ENCODE data around the gene RAB23. TPM values are rescaled to one million over a fixed set of nuclear protein-coding genes. Genes with fewer than 3 reads are reported as not detected.

The RAB23 gene
- total and polyA plus RNA-seq, 4 experiments from 2014 or later: 1.3 to 1.6 (median 1.3) TPM

DNA sequence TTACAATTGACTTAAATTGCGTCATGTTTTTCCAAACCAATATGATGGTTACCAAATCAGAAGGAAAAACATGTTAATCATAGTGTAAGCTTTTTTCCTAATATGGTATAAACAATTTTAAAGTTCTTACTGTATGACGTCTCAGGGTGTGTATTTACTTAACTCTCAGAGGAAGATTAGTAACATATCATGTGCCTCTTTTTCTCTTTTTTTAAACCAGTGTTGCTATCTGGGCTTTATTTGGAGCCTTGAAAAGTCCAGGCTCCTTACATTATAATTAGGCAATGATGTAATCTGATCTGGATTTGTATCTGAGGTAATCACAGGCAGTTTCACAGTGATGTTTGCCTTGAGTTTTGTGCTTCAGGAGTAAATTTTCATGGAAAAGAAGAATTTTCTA lies 20.4 kb upstream of the RAB23 start:
- Mint-ChIP-seq H3K36me3 (no peaks in the 10 kb centered on the region), H3K4me3 (no peak overlapping the region), H3K27ac (no peak overlapping the region), H3K9me3 (peaks cover 0 to 3% (median 0%) of the 10 kb centered on the region in 8 donors), H3K27me3 (peaks cover 8 to 11% of the 10 kb centered on the region in 2 donors), H3K4me1 (no peaks in the 10 kb centered on the region)
- no peaks in the 10 kb centered on the region for H3K36me3 ChIP-seq (ENCODE audit: insufficient read depth, low read length)
- intact Hi-C loops (cut with micrococcal nuclease): no loop called here
- ChIA-PET POLR2A (ENCODE audit: partially characterized antibody) (no interaction called here), CTCF (ENCODE audit: partially characterized antibody) (no interaction called here)
- no peak for DNase-seq
- H3K4me1 ChIP-seq (ENCODE audit: insufficient read depth, low read length): no peaks in the 10 kb centered on the region
- no peak overlapping the region for H3K4me3 ChIP-seq (ENCODE audit: low read length in 2 of 2)
- no peaks in the 10 kb centered on the region for H3K27me3 ChIP-seq (ENCODE audit: insufficient read depth, low read length)
- H3K27ac ChIP-seq (ENCODE audit: low read depth, low read length): no peak overlapping the region
- no peaks in the 10 kb centered on the region for H3K9me3 ChIP-seq (ENCODE audit: control insufficient read depth in 1 of 2, low read length in 2 of 2)

- Histone ChIP-seq H3K4me1 (ENCODE audit: insufficient read depth, low read length) (peaks cover 7% of the 10 kb centered on the region), H3K27ac (ENCODE audit: low read depth, low read length) (no peak overlapping the region), H3K4me3 (ENCODE audit: low read length in 2 of 2) (no peak overlapping the region), H3K27me3 (ENCODE audit: insufficient read depth, low read length) (peaks cover 5% of the 10 kb centered on the region), H3K36me3 (ENCODE audit: insufficient read depth, low read length) (no peaks in the 10 kb centered on the region), H3K9me3 (ENCODE audit: control insufficient read depth in 1 of 2, low read length in 2 of 2) (no peaks in the 10 kb centered on the region)
- no peak overlapping the region for H3K4me3 Mint-ChIP-seq
- ChIA-PET CTCF (ENCODE audit: partially characterized antibody) (no interaction called here), POLR2A (ENCODE audit: partially characterized antibody) (no interaction called here)
- peak overlapping the region in 1 of 7 donors; percentile 18 for H3K27ac Mint-ChIP-seq
- DNase-seq: no peak
- H3K27me3 Mint-ChIP-seq: peaks cover 9 to 19% of the 10 kb centered on the region in 2 donors
- peaks cover 0 to 2% of the 10 kb centered on the region in 2 donors for H3K36me3 Mint-ChIP-seq
- no peaks in the 10 kb centered on the region for H3K9me3 Mint-ChIP-seq
- H3K4me1 Mint-ChIP-seq: peaks cover 4 to 10% (median 8%) of the 10 kb centered on the region in 4 donors
- intact Hi-C loops (cut with micrococcal nuclease): no loop called here
Observed at GRCh38 chr6:57226221-57226620, 4.1 kb upstream of the RAB23 start.

- H3K27me3 Mint-ChIP-seq: peaks cover 9 to 24% of the 10 kb centered on the region in 2 donors
Observed at GRCh38 chr6:57224769-57225515, 2.8 kb upstream of the RAB23 start.

DNA sequence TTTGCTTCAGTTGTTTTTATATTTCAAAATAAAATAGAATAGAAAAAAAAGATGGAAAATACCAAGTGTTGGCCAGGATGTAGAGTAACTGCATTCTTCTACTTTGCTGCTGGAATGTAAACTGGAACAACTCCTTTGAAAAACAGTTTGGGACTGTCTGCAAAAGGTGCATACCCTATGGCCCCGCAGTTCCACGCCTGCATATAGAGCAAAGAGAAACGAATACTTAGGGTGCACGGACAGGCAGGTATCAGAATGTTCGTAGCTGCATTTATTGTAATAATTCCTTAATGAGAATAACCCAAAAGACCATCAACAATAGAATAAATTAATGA lies 603 bp upstream of the RAB23 start:
- H3K4me3 ChIP-seq (ENCODE audit: low read length in 2 of 2): peak overlapping the region; percentile 64 to 96
- CTCF ChIA-PET (ENCODE audit: partially characterized antibody): interaction anchor here (1.1 to 1.6 kb wide), 3 partner anchors 50 to 94 kb away, joined by 3 read pairs; partner anchors contain the start of genes BAG2 and PRIM2

More at GRCh38 chr6:57224769-57225515, 2.8 kb upstream of the RAB23 start:
- H3K27me3 ChIP-seq (ENCODE audit: insufficient read depth, low read length): peaks cover 5% of the 10 kb centered on the region
- H3K36me3 ChIP-seq (ENCODE audit: insufficient read depth, low read length): no peaks in the 10 kb centered on the region
- Mint-ChIP-seq H3K27ac (no peak overlapping the region), H3K9me3 (no peaks in the 10 kb centered on the region), H3K36me3 (peaks cover 0 to 2% of the 10 kb centered on the region in 2 donors), H3K4me3 (peak overlapping the region in 1 of 8 donors; percentile 47), H3K4me1 (peaks cover 6 to 10% (median 9%) of the 10 kb centered on the region in 4 donors)
- peaks cover 10% of the 10 kb centered on the region for H3K4me1 ChIP-seq (ENCODE audit: insufficient read depth, low read length)
- no peak overlapping the region for H3K27ac ChIP-seq (ENCODE audit: low read depth, low read length)
- ChIA-PET POLR2A (ENCODE audit: partially characterized antibody) (no interaction called here), CTCF (ENCODE audit: partially characterized antibody) (no interaction called here)
- no peak for DNase-seq
- H3K4me3 ChIP-seq (ENCODE audit: low read length in 2 of 2): no peak overlapping the region
- no peaks in the 10 kb centered on the region for H3K9me3 ChIP-seq (ENCODE audit: control insufficient read depth in 1 of 2, low read length in 2 of 2)
- intact Hi-C loops (cut with micrococcal nuclease): no loop called here

GRCh38 chr6:57221191-57221935 lies 744 bp downstream of the RAB23 start:
- Mint-ChIP-seq H3K27ac (peak overlapping the region in 6 of 7 donors; percentile 13 to 91 (median 63)), H3K4me1 (peaks cover 6 to 11% (median 10%) of the 10 kb centered on the region in 4 donors), H3K36me3 (peaks cover 0 to 2% of the 10 kb centered on the region in 2 donors), H3K4me3 (peak overlapping the region; percentile 86 to 98 (median 91)), H3K27me3 (peaks cover 13 to 29% of the 10 kb centered on the region in 2 donors), H3K9me3 (no peaks in the 10 kb centered on the region)
- peaks cover 10% of the 10 kb centered on the region for H3K4me1 ChIP-seq (ENCODE audit: insufficient read depth, low read length)
- intact Hi-C loops (cut with micrococcal nuclease): no loop called here
- H3K4me3 ChIP-seq (ENCODE audit: low read length in 2 of 2): peak overlapping the region; percentile 64 to 96
- no peaks in the 10 kb centered on the region for H3K36me3 ChIP-seq (ENCODE audit: insufficient read depth, low read length)
- peak in 3 of 5 donors; percentile 33 to 61 (median 34) for DNase-seq
- CTCF ChIA-PET (ENCODE audit: partially characterized antibody): interaction anchor here (1.2 to 1.5 kb wide), 3 partner anchors 24 to 318 kb away, joined by 3 to 4 read pairs (median 3); no protein-coding TSS in a partner anchor
- POLR2A ChIA-PET (ENCODE audit: partially characterized antibody): interaction anchor here (1.0 to 1.5 kb wide), 6 partner anchors 9 to 175 kb away, joined by 3 to 8 read pairs (median 4); partner anchors contain the start of genes BAG2, KIAA1586 and PRIM2
- H3K27me3 ChIP-seq (ENCODE audit: insufficient read depth, low read length): peaks cover 5% of the 10 kb centered on the region
- no peaks in the 10 kb centered on the region for H3K9me3 ChIP-seq (ENCODE audit: control insufficient read depth in 1 of 2, low read length in 2 of 2)
- H3K27ac ChIP-seq (ENCODE audit: low read depth, low read length): peak overlapping the region; percentile 35

More for the DNA sequence above, 603 bp upstream of the RAB23 start:
- H3K4me3 Mint-ChIP-seq: peak overlapping the region; percentile 98 to 100 (median 98)
- peaks cover 11 to 27% of the 10 kb centered on the region in 2 donors for H3K27me3 Mint-ChIP-seq
- H3K27ac Mint-ChIP-seq: peak overlapping the region in 1 of 7 donors; percentile 87
- POLR2A ChIA-PET (ENCODE audit: partially characterized antibody): interaction anchor here (0.6 to 1.4 kb wide), 5 partner anchors 11 to 185 kb away, joined by 3 to 5 read pairs (median 4); partner anchors contain the start of gene PRIM2
- peaks cover 0 to 2% of the 10 kb centered on the region in 2 donors for H3K36me3 Mint-ChIP-seq
- Histone ChIP-seq H3K27me3 (ENCODE audit: insufficient read depth, low read length) (peaks cover 5% of the 10 kb centered on the region), H3K9me3 (ENCODE audit: control insufficient read depth in 1 of 2, low read length in 2 of 2) (no peaks in the 10 kb centered on the region), H3K27ac (ENCODE audit: low read depth, low read length) (no peak overlapping the region), H3K4me1 (ENCODE audit: insufficient read depth, low read length) (peaks cover 10% of the 10 kb centered on the region), H3K36me3 (ENCODE audit: insufficient read depth, low read length) (no peaks in the 10 kb centered on the region)
- peaks cover 6 to 10% (median 9%) of the 10 kb centered on the region in 4 donors for H3K4me1 Mint-ChIP-seq
- peak in 1 of 5 donors; percentile 14 for DNase-seq
- intact Hi-C loops (cut with micrococcal nuclease): loop anchor here (1.0 kb wide), 4 partner anchors 50 to 176 kb away; partner anchors contain the start of genes BAG2, KIAA1586 and PRIM2
- H3K9me3 Mint-ChIP-seq: no peaks in the 10 kb centered on the region

GRCh38 chr6:57220083-57220703 lies 1.9 kb downstream of the RAB23 start:
- H3K36me3 ChIP-seq (ENCODE audit: insufficient read depth, low read length): no peaks in the 10 kb centered on the region
- H3K27ac ChIP-seq (ENCODE audit: low read depth, low read length): no peak overlapping the region
- Mint-ChIP-seq H3K36me3 (peaks cover 0 to 2% of the 10 kb centered on the region in 2 donors), H3K27ac (no peak overlapping the region), H3K27me3 (peaks cover 13 to 26% of the 10 kb centered on the region in 2 donors), H3K9me3 (peaks cover 0 to 5% (median under 1%) of the 10 kb centered on the region in 8 donors), H3K4me3 (peak overlapping the region in 3 of 8 donors; percentile 49 to 65 (median 59)), H3K4me1 (peaks cover 7 to 18% (median 10%) of the 10 kb centered on the region in 4 donors)
- DNase-seq: no peak
- ChIA-PET POLR2A (ENCODE audit: partially characterized antibody) (no interaction called here), CTCF (ENCODE audit: partially characterized antibody) (no interaction called here)
- H3K4me3 ChIP-seq (ENCODE audit: low read length in 2 of 2): no peak overlapping the region
- H3K27me3 ChIP-seq (ENCODE audit: insufficient read depth, low read length): peaks cover 5% of the 10 kb centered on the region
- peaks cover 12% of the 10 kb centered on the region for H3K4me1 ChIP-seq (ENCODE audit: insufficient read depth, low read length)
- intact Hi-C loops (cut with micrococcal nuclease): no loop called here
- no peaks in the 10 kb centered on the region for H3K9me3 ChIP-seq (ENCODE audit: control insufficient read depth in 1 of 2, low read length in 2 of 2)
